Esophagus muscularis mucosa (tissue), 4 donors: ENCODE measurements around the gene ZKSCAN1. TPM values are rescaled to one million over a fixed set of nuclear protein-coding genes. Genes with fewer than 3 reads are reported as not detected.
"Not testable (repeated sequence)": the region's sequence is repeated elsewhere in the genome, so short reads cannot be mapped to it uniquely, and the experiment has no call there.

Source experiments
- DNase-seq: peaks from one replicate; pipeline ENCODE4 v3.0.0-alpha.2; 2017; ENCODE audit errors: extremely low spot score
- H3K27ac ChIP-seq, 4 donors: fragments of 200-600 bp; sonication (generic); replicated peaks in 1 of 4; 1 replicate in 3 of 4; 2 replicates in 1 of 4; pipeline ENCODE4 v1.5.1; 2016 to 2019; ENCODE audit warnings: mild to moderate bottlenecking in 1 of 4
- H3K27me3 ChIP-seq, 4 donors: fragments of 200-600 bp; sonication (generic); one replicate each; pipeline versions ENCODE4 v1.5.1 to v1.6.0; 2016 to 2019
- H3K36me3 ChIP-seq, 4 donors: fragments of 200-600 bp; sonication (generic); one replicate each; pipeline ENCODE4 v1.5.1; 2016 to 2019
- H3K4me1 ChIP-seq, 4 donors: fragments of 200-600 bp; sonication (generic); one replicate each; pipeline ENCODE4 v1.5.1; 2016 to 2019
- H3K4me3 ChIP-seq, 4 donors: fragments of 200-600 bp; sonication (generic); 1 replicate in 2 of 4; 2 replicates in 2 of 4; pipeline ENCODE4 v1.5.1; 2016 to 2019; ENCODE audit warnings: mild to moderate bottlenecking in 4 of 4, moderate library complexity in 1 of 4
- H3K9me3 ChIP-seq, 4 donors: fragments of 200-600 bp; sonication (generic); 1 replicate in 3 of 4; 2 replicates in 1 of 4; pipeline ENCODE4 v1.5.1; 2016 to 2019
- CTCF ChIP-seq, 3 experiments: fragments of 200-600 bp in 2 of 3; fragments of 450-650 bp in 1 of 3; sonication (generic) in 2 of 3; IDR thresholded peaks; one replicate each; pipeline ENCODE4 v1.5.1; 2017 to 2019; ENCODE audit warnings: antibody characterized with exemption in 3 of 3, mild to moderate bottlenecking in 2 of 3, moderate library complexity in 1 of 3
- EP300 ChIP-seq: sonication (generic); formaldehyde crosslinking; IDR thresholded peaks from one replicate; pipeline ENCODE4 v1.6.1; 2017; ENCODE audit warnings: antibody characterized with exemption
- POLR2A ChIP-seq: fragments of 450-650 bp; IDR thresholded peaks from one replicate; pipeline ENCODE4 v1.6.1; 2017; ENCODE audit warnings: antibody characterized with exemption, moderate library complexity, mild to moderate bottlenecking, low read depth
- POLR2AphosphoS5 ChIP-seq, 2 donors: sonication (generic); formaldehyde crosslinking; IDR thresholded peaks; one replicate each; pipeline ENCODE4 v1.6.1; 2017; ENCODE audit warnings: antibody characterized with exemption in 2 of 2
- WGBS: methylation state at CpG from one replicate; pipeline ENCODE4 v1.1.5; 2018; 5-methylcytosine and 5-hydroxymethylcytosine counted together
- intact Hi-C: fragments of 100-400 bp; cut with DNase I; formaldehyde crosslinking; loops from one replicate; pipeline ENCODE4 v1.15.1; 2023
- total RNA-seq, 4 donors: library from RNA; depleted of rRNA; stranded (reverse); fragments of >200 nt; gene quantifications; one replicate each; pipeline versions ENCODE4 v1.1.0 to v1.2.1, GENCODE V29; 2016

The ZKSCAN1 gene
- total RNA-seq, 4 donors from 2014 or later: 22.7 to 27.0 (median 24.0) TPM

- Histone ChIP-seq H3K27me3 (peaks cover 0 to 11% (median 0%) of the 10 kb centered on the region in 4 donors), H3K36me3 (no peaks in the 10 kb centered on the region), H3K9me3 (no peaks in the 10 kb centered on the region), H3K4me1 (peaks cover 0 to 5% (median 0%) of the 10 kb centered on the region in 4 donors), H3K4me3 (peak within 1 kb of the TSS in 1 of 4 donors; percentile 5), H3K27ac (no peak within 1 kb of the TSS)
- intact Hi-C loops: no loop called here
- DNase-seq: no peak
- WGBS: 63% methylated on average over 5 of the region's 5 CpGs
- TF ChIP-seq EP300 (no peak), POLR2A (no peak), CTCF (IDR thresholded peaks at IDR 0.05) (no peak), POLR2AphosphoS5 (IDR thresholded peaks at IDR 0.05) (no peak)
Observed at GRCh38 chr7:99975782-99976521, 39.4 kb upstream of the ZKSCAN1 start, which contains the start of gene AZGP1. Gene AZGP1, minus strand, starts transcription at chr7:99976031. Its CDS starts 11 bp downstream, at chr7:99976020.

GRCh38 chr7:99976626-99977025, 38.8 kb upstream of the ZKSCAN1 start:
- no peak for TF ChIP-seq POLR2AphosphoS5 (IDR thresholded peaks at IDR 0.05)
- TF ChIP-seq CTCF (IDR thresholded peaks at IDR 0.05): no peak
- H3K36me3 ChIP-seq: no peaks in the 10 kb centered on the region
- peaks cover 0 to 11% (median 0%) of the 10 kb centered on the region in 4 donors for H3K27me3 ChIP-seq
- DNase-seq: no peak
- 88% methylated on average over 13 of the region's 13 CpGs for WGBS
- intact Hi-C loops: no loop called here
- H3K4me3 ChIP-seq: no peak overlapping the region
- peaks cover 0 to 5% (median 0%) of the 10 kb centered on the region in 4 donors for H3K4me1 ChIP-seq
- H3K9me3 ChIP-seq: no peaks in the 10 kb centered on the region
- H3K27ac ChIP-seq: no peak overlapping the region

GRCh38 chr7:99979814-99980225, 35.6 kb upstream of the ZKSCAN1 start:
- intact Hi-C loops, H3K4me1 ChIP-seq, H3K4me3 ChIP-seq, H3K27ac ChIP-seq, H3K9me3 ChIP-seq, H3K36me3 ChIP-seq, DNase-seq: not testable (repeated sequence)
- peaks cover 0 to 15% (median 0%) of the 10 kb centered on the region in 4 donors for H3K27me3 ChIP-seq
- peak; percentile 66 to 73 (median 68) for TF ChIP-seq CTCF (IDR thresholded peaks at IDR 0.05)
- WGBS: 23% methylated on average over 7 of the region's 10 CpGs

- H3K9me3 ChIP-seq, H3K4me3 ChIP-seq, intact Hi-C loops, H3K4me1 ChIP-seq, H3K36me3 ChIP-seq, DNase-seq, H3K27ac ChIP-seq: not testable (repeated sequence)
- H3K27me3 ChIP-seq: peaks cover 0 to 15% (median 0%) of the 10 kb centered on the region in 4 donors
- WGBS: 64% methylated on average over 4 of the region's 4 CpGs
Observed at GRCh38 chr7:99980448-99980872, 34.9 kb upstream of the ZKSCAN1 start.

GRCh38 chr7:99981066-99981465, 34.3 kb upstream of the ZKSCAN1 start:
- H3K27me3 ChIP-seq: peaks cover 0 to 10% (median 0%) of the 10 kb centered on the region in 4 donors
- H3K36me3 ChIP-seq, intact Hi-C loops, H3K9me3 ChIP-seq, H3K4me1 ChIP-seq, DNase-seq, H3K27ac ChIP-seq, H3K4me3 ChIP-seq: not testable (repeated sequence)
- WGBS: 85% methylated on average over 7 of the region's 7 CpGs

- Histone ChIP-seq H3K9me3 (peaks cover 0 to 7% (median 0%) of the 10 kb centered on the region in 4 donors), H3K4me3 (no peak overlapping the region), H3K36me3 (no peaks in the 10 kb centered on the region), H3K27ac (no peak overlapping the region), H3K4me1 (no peaks in the 10 kb centered on the region), H3K27me3 (peaks cover 0 to 4% (median 0%) of the 10 kb centered on the region in 4 donors)
- TF ChIP-seq POLR2AphosphoS5 (IDR thresholded peaks at IDR 0.05): no peak
- no peak for TF ChIP-seq EP300
- no peak for TF ChIP-seq POLR2A
- TF ChIP-seq CTCF (IDR thresholded peaks at IDR 0.05): no peak
- WGBS: 58% methylated on average over 2 of the region's 2 CpGs
- DNase-seq: no peak
- intact Hi-C loops: no loop called here
Observed at GRCh38 chr7:99984593-99984992, 30.8 kb upstream of the ZKSCAN1 start.

GRCh38 chr7:99987306-99987705, 28.1 kb upstream of the ZKSCAN1 start:
- WGBS: 83% methylated on average over 11 of the region's 14 CpGs
- H3K36me3 ChIP-seq, intact Hi-C loops, DNase-seq, H3K27ac ChIP-seq, H3K4me3 ChIP-seq, H3K27me3 ChIP-seq, H3K9me3 ChIP-seq: not testable (repeated sequence)
- H3K4me1 ChIP-seq: peaks cover 7 to 12% (median 9%) of the 10 kb centered on the region in 4 donors
